ENCODE measurements around the gene MED13L.

Gene MED13L

DNA sequence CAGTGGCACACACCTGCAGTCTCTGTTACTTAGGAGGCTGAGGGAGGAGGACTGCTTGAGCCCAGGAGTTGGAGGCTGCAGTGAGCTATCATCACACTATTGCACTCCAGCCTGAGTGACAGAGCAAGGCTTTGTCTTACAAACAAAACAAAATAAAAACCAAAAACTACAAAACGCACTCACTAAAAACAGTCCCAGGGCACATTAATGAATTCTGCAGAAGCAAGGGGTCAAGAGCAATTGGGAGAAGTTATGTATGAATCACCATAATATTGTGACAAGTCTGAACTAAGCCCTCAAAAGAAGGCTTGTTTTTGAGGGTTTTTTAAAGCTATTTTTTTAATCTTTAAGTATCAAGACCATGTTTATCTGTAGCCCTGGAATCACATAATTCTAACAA is 201.1 kb downstream of the MED13L start:
- no peak for DNase-seq

DNA sequence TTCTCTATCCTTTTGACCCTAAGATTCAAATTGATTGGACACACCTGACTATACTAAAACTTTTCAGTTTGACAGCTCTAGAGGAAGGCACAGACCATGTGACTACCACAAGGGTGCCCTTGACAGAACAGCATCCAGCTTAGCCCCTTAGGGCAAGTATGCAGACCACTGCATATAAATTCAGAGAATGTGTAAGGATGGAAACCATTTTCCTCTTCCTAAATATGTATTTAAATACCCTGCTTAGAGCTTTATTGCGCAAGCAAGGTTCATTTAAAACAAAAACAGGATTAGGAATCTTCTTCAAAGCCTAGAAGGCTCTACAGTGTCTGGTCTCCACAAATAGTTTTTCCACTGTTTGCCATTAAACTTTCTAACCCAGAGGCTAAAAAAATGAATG is 202.8 kb downstream of the MED13L start:
- DNase-seq, result no peak

DNA sequence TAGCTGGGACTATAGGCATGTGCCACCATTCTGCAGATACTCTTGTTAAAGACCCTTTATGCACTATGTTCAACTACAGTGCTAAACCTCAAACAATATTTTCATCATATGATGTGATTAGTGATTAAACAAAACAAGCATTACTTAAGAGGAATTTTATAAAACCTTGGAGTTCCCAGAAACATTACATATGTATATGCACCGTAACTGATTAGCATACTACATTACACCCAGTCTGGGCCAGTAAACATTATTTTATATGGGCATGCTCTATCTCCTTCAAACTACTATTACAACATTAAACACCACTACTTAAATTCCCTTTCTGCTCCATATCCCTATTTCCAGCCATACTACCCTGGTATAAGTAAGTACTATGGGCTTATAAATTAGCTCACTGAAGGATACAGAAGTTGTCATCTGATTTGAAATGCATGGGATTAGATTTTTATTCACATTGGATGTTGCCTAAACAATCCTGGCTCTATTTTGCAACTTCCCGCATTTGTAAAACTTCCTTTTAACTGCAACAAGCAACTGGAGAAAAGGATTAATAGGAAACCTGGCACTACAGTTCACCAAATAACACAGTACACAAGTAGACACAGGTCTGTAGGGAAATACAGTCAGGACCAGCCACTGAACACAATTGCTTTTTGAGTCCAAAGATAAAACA is 205.8 kb downstream of the MED13L start:
- DNase-seq, result no peak

DNA sequence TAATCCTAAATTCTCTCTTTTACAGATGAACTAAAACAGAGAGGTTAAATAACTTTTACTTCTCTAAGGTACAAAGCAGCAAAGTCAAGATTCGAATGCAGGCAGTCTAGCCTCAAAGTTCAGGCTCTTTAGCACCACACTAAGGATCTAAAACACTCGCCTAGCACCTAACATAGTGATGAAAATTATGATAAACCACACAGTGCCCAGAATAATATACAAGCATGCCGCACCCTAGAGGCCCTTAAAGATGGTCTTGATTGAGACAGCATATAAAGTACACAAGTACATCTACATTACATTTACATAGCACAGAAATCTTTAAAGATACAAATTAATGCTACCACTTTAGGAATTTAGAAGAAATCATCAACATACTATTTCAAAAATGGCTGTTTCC is 207.0 kb downstream of the MED13L start:
- DNase-seq, result no peak

DNA sequence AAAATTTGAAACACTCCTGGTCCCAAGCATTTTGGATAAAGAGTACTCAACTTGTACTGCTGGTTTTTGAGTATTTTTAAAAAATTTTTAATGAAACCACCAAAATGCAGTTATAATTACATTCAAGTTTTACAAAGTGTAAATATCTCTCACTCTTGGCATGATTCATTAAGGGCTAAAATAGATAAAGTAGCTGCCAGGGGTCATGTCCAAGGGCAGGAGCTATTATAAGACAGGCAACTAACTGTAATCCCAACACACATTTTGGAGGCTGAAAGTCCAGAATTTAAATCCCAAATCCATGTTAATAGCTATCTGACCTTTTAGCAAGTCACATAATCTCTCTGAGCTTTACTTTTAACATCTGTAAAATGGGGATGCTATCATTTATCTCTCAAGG is 207.6 kb downstream of the MED13L start:
- no peak for DNase-seq

DNA sequence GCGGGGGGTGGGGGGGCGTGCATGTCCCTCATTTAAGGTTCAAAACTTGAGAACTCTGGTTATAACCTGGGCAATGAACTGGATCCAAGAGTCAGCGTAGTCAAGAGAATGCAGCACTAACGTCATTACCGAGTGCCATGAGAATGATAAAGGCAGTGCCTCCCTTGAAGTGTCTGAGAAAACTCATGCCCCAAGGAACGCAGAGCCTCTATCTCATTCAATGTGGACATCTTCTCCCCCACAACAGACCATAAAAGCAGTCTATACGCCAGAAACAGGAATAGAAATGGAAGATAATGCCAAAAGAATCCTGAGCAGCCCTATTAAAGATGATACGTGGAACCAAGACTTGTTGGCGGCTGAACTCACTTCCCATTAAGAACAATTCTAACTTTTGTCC is 208.6 kb downstream of the MED13L start:
- DNase-seq, result no peak

DNA sequence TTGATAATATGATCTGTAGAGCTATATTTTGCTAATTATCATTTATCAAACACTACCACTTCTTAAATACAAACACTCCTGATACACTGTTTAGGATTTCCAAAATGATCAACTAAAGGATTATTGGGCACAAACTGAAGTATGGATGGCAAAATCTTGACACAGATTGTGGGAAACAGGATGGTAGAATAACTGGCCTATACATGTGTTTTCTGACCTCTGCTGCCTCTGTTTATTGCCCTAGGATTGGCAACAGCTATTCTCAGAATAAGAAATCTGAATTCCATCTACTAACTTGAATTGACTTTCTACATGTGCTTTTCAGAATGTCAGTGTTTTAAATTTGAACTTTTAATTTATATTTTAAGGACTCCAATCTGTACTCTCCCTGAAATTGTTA is 209.1 kb downstream of the MED13L start:
- DNase-seq, result no peak

DNA sequence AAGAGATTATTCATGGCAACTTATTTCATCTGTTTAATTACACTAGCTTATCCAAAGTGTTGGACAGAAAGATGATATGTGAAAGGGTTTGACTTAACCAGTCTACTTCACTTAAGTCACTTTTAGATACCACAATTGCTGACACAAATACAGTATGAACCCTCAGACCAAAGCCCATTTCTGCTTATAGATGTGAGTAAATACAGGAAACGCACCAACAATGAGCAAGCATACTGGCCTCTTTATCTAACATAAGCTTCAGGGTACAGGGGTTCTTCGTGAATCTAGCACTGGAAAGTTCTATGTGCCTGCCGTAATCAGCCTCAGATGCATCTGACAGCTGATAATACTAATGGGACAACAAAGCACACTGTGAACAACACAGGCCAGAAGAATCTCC is 209.6 kb downstream of the MED13L start:
- no peak for DNase-seq

DNA sequence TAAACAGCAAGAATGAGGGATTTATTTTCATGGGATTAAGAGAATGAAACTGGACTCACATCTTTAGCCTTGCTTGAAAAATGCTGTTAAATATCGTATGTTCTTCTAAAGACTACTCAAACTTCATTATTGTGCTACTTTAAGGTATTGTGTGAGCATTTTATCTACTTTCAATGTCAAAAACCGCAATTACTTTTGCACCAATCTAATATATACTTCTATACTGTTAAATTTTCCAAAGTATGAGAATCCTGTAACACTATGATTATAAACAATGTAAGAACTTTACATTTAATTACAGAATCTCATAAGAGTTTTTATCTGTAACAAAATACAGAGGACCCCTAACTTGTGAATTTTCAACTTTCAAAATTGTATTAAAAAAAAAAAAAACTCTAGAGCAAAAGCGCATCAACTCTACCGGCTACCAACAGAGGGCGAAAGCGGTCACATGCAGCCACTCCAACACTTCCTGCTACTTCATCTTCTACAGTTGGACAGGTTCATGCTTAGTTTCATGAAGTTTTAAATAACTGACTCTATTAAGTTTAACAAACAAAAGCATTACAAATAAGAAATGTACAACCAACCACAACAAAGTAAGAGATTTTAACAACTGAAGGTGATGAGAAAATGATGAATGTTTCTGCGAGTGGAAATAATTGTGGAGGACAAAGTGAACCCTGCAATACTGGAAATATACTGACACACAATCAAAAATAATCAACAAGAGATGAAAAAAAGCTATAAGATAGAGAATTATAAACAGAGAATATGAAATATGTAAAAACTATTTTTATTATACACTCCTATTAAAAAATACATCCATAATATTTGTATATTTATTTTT is 210.9 kb downstream of the MED13L start:
- no peak for DNase-seq

DNA sequence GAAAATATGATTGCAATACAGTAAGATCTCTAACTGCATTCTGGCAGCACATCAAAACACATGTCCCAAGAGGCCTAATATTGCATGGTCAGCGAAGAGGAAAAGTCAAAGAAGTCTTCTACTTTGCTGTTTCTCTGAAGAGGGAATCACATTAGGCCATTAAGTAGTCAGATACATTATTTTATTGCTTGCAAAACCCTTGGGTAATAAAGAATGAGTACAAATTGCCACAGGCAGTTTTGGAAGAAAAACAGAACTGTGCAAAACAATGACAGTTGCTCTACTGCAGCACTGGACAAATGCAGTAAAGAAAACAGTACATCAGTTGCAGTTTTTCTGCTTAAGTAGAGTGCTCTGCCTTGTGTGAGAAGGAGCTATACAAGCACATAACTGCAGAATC is 211.9 kb downstream of the MED13L start:
- DNase-seq, result no peak

DNA sequence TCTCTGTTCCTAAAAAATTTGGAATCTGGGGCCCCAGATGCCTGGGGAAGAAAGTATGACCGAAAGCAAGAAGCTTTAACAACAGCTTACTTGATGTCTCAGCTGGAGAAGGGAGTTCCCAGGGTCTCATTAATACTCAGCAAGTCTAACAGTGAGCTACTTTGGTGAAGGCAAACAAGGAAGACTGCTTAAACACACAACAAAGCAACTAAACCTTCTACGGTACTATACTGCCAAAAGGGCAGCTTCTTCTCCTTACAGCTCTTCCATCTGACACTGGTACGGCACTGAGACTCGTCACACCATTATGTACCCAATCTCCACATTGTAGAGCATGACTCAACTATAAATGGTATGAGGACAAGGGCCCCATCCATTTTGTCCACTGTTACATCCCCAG is 213.0 kb downstream of the MED13L start:
- no peak for DNase-seq

DNA sequence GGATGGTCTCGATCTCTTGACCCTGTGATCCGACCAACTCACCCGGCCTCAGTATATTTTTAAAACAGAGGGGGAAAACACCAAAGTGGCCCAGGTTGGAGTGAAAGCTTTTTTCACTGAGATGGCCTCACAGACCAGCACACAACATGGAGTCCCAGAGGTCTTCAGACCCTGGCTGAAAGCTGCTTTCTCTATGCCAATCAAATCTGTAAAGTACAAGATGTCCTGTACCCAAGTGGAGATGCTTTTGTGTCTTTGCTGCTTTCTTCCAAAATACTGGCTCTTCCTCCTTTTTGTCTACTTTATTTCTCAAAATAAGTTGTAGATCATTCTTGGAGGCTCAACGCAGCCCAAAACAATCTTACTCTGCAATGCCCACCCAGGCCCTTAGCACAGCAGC is 214.8 kb downstream of the MED13L start:
- DNase-seq, result no peak

DNA sequence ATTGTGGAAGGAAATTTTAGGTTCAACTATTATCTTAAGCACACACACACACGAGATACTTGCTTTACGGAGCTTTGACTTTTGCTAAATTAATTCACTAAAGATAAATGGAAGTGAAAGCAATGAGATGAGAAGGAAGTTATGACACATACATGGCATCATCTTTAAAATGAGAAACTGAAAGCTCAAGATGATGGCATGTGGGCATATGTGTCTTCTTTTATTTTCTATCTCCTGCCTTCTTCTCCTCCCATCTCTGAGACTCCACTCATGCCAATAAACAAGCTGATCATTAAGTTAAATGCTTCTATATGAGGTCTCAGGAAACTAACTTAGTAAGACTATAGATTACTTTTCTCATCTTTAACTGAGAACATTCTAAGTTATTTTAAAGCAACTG is 216.7 kb downstream of the MED13L start:
- DNase-seq, result no peak

DNA sequence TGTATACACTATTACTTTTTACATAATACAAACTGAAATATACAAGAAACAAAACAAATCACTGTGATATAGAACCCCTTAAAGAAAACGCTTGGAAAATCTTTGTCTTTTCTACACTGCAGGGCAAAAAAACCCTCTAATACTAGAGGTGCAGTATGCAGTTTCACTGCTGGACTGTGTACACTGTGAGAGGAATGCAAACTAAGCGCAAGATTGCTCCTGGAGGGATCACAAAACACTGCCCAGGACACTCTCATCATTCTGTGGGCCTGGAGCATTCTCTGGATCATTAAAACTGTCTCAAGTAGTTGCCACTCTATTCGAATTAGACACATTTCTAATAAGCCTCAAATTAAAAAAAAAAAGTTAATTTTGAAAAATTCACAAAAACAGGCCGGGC is 217.6 kb downstream of the MED13L start:
- DNase-seq, result no peak

DNA sequence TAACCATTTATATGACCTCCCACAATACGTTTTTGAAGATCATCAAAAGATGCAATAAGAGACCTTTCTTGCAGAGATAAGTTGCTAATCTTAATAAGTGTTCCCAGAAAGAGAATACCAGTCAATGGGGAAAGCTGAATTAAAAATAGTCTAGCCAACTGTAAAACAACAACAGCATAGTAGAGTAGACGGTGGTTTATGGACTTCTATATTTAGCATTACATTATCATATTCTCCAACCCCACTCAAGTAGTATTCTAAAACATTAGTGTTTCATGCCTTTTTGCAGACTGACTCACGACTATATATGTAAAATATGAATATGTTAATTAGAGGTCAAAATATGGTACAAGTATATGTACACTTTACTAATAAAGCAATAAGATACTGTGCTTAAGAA is 218.9 kb downstream of the MED13L start:
- DNase-seq, result no peak

DNA sequence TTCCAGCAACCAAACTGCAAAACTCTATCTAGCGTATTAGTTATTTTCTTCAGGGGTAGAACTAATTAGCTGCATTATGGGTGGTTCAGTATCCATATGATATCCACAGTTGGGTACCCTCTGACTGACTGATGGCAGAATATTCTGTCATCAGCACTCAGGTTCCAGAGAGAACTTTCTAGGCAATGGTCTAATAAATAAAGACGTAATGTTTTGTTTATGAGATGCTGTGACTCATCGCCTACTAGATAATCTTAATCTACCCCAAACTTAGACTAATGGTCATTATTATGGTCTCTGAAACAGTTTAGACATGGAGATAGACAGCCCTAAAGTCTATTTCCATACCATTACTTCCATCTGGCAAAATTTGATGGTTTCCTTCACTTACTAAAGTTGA is 220.1 kb downstream of the MED13L start:
- DNase-seq, result no peak

DNA sequence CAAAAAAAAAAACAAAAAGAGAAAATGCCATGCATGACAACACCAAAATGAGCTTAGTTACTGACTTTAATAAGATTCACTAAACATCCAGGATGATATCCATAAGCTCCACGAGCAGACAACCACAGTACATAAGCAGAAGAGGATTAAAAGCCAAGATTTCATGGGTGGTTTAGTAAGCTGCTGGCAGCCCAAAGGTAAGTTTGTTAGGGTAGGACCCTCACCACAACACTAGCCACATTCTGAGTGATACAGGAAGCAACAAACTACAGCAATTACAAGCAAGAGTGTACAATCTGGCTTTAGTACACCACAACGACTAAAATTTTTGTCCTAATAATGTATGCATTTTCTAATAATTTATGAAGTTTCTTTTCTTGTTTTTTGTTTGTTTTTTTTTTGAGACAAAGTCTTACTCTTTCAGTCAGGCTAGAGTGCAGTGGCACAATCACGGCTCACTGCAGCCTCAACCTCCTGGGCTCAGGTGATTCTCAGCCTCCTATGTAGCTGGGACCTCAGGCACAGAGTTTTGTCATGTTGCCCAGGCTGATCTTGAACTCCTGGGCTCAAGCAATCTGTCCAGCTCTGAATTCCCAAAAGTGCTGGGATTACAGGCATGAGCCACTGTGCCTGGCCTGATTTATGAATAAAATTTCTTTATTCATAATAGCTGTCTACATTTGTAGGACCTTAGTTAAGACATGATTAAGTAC is 221.4 kb downstream of the MED13L start:
- DNase-seq, result no peak

DNA sequence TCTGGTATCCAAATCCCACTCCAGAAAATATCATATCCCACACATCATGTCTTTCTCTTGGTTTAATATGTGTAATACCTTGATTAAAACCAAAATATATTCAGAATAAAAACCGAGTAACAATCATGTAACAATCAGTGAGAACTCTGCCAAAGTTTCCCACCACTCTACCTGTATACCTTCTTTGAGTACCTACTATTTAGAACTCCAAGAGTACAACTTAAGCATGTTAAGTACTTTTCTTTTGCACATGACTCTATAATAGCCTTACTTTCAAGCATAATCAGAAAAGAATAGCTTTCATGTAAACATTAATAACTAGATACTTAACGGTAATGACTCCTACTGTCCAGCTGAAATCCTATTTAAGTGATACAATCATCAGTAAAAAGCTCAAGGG is 223.2 kb downstream of the MED13L start:
- DNase-seq, result no peak

DNA sequence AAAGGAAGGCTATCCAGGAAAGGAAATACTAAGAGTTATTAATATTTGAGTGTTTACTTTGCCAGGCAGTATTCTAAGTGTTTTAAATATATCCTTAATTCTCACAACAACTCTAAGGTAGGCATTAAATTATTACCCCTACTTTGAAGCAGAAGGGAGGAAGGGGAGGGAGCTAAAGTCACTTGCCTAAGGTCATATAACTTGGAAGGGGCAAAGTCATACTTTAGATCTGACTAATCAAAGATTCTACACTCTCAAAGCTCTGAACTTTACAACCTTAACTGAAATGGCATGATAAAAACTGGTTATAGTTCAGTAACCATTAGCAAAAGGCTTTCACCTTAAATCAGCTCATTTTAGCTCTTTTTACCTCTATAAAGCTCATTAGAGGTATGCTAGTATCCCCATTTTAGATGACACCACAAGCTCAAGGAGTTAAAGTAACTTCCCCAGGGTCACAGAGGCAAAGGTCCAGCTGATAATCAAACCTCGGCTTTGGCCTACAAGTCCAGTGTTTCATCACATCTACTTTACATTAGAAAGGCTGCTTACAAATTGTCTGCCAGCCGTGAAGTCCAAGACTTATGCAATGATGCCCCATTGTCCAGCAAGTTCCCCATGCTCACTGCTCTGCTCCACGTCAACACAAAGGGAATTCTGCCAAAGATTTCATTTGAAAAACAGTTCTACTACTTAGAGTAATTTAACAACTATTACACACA is 223.9 kb downstream of the MED13L start:
- DNase-seq, result no peak

DNA sequence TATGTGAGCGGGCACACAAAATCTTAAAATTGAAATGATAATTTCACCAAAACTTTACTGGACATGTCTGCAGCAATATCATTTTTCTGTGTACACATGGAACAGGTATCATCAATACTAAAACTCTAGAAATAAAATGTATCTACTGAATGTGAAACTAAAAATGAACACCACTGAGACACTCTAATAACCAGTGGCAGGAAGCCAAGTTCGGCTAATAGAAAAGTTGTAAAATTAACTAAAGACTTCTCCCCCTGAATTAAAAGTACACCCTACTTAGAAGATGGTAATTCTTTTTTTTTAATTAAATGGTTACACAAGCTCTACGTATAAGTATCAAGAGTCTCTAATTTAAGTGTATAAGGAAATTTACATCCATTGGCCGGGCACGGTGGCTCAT is 227.2 kb downstream of the MED13L start:
- no peak for DNase-seq

DNA sequence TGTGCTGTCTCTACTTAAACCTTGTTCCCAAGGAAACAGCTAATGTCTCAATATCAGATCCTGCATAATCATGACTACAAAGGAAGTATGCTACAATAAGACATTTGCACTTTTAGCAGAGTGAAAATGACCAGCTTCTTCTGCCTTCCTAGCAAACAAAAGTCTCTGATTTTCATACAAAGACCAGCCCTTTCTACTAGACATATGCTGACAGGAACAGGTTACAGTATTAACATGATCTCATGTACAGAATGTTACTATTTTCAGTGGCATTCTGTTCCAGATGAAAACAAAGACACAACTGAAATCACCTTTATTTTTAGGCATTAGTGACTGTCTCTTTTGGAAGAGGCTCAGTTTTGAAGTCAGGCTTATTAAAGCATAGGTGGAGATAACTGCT is 228.6 kb downstream of the MED13L start:
- no peak for DNase-seq

DNA sequence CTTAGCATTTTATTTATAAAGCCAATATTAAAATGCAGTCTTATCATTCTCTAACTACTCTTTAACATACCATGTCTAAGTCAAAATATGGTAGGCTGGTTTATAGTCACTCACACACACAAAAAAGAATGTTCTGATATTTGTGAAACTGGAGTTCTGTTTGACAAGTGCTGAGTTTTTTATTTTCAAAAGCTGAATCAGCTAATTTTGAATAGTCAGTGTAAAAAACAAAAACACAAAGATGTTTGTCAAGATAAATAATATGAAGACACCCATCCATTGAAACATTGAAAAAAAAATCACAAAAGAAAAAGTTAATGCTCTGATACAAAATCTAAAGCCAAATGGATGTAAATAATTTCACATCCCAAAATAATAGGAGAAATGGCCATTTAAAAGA is 231.5 kb downstream of the MED13L start:
- no peak for DNase-seq

DNA sequence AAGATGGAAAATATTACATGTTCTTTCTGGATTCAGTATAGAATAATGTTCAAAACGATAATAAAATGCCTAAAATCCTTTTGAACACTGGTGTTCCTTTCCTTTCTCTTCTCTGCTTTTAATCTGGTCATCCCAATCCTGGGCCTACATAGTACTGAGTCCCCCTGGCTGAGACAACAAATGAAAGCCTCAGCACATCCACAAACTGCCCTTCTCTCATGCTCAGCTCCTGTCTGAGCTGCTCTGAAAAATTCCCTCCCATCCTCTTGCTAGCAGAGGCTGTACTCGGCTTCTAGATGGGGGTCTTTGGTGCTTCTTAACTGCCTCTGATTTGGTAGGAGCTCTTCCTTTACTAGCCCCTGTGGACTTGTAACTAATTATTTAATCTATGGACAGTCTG is 232.3 kb downstream of the MED13L start:
- DNase-seq, result no peak

Data from NCI-H524 treated with DMSO at 0.1 percent for 48 hours (cell line).